Activated CD8-positive, alpha-beta memory T cell treated with anti-CD3 and anti-CD28 coated beads for 1 hour (primary cell): Measurements from ENCODE around the gene PAK5.

Experiments
- DNase-seq, 2 donors: peaks; one replicate each; pipeline ENCODE4 v3.0.0-alpha.2; 2020; ENCODE audit warnings: low read depth in 1 of 2; ENCODE audit errors: extremely low read depth in 1 of 2

PAK5 gene

GRCh38 chr20:9626357-9626756 lies 212.5 kb downstream of the PAK5 start:
- DNase-seq: no peak

GRCh38 chr20:9617940-9618339 lies 220.9 kb downstream of the PAK5 start:
- no peak for DNase-seq

GRCh38 chr20:9616833-9617461 lies 221.9 kb downstream of the PAK5 start:
- peak in 1 of 2 donors; percentile 11 for DNase-seq

- no peak for DNase-seq
Observed at GRCh38 chr20:9616455-9616805, 222.4 kb downstream of the PAK5 start.

- DNase-seq: no peak
Observed at GRCh38 chr20:9615766-9616454, 223.0 kb downstream of the PAK5 start.

GRCh38 chr20:9615118-9615517 lies 223.8 kb downstream of the PAK5 start:
- DNase-seq: no peak

GRCh38 chr20:9613871-9614270 lies 225.0 kb downstream of the PAK5 start:
- no peak for DNase-seq

GRCh38 chr20:9611921-9612320 lies 227.0 kb downstream of the PAK5 start:
- no peak for DNase-seq

- no peak for DNase-seq
Observed at GRCh38 chr20:9610665-9611064, 228.2 kb downstream of the PAK5 start.

GRCh38 chr20:9609887-9610502 lies 228.9 kb downstream of the PAK5 start:
- DNase-seq: no peak

- no peak for DNase-seq
Observed at GRCh38 chr20:9608639-9609340, 230.1 kb downstream of the PAK5 start.

- no peak for DNase-seq
Observed at GRCh38 chr20:9602847-9603183, 236.1 kb downstream of the PAK5 start.

GRCh38 chr20:9600562-9600961 lies 238.3 kb downstream of the PAK5 start:
- DNase-seq: no peak

GRCh38 chr20:9597547-9597946 lies 241.3 kb downstream of the PAK5 start:
- DNase-seq: no peak

GRCh38 chr20:9595763-9596162 lies 243.1 kb downstream of the PAK5 start:
- no peak for DNase-seq

GRCh38 chr20:9594284-9594875 lies 244.5 kb downstream of the PAK5 start:
- DNase-seq: no peak

GRCh38 chr20:9592419-9592818 lies 246.5 kb downstream of the PAK5 start:
- no peak for DNase-seq

- DNase-seq: no peak
Observed at GRCh38 chr20:9591080-9591479, 247.8 kb downstream of the PAK5 start.

GRCh38 chr20:9590189-9590588 lies 248.7 kb downstream of the PAK5 start:
- DNase-seq: no peak

- DNase-seq: no peak
Observed at GRCh38 chr20:9588706-9589105, 250.2 kb downstream of the PAK5 start.

GRCh38 chr20:9583151-9583550 lies 255.7 kb downstream of the PAK5 start:
- DNase-seq: no peak

- no peak for DNase-seq
Observed at GRCh38 chr20:9582137-9582536, 256.7 kb downstream of the PAK5 start.
